ENCODE data around the gene ZSWIM1.

ZSWIM1 gene

GRCh38 chr20:45933266-45934045, 52.4 kb downstream of the ZSWIM1 start:
- peaks cover 9 to 30% of the 10 kb centered on the region in 2 donors for H3K4me1 Mint-ChIP-seq
- ATAC-seq (replicated peaks): peak; percentile 15 to 18
- no peaks in the 10 kb centered on the region for H3K9me3 Mint-ChIP-seq
- peak overlapping the region; percentile 99 for H3K27ac Mint-ChIP-seq
- no peaks in the 10 kb centered on the region for H3K27me3 Mint-ChIP-seq
- peaks cover 9 to 16% of the 10 kb centered on the region in 2 donors for H3K36me3 Mint-ChIP-seq
- peak; percentile 44 for DNase-seq
- peak overlapping the region; percentile 95 to 97 for H3K4me3 Mint-ChIP-seq

GRCh38 chr20:45934046-45934585, 53.1 kb downstream of the ZSWIM1 start:
- Mint-ChIP-seq H3K36me3 (peaks cover 13 to 20% of the 10 kb centered on the region in 2 donors), H3K27me3 (no peaks in the 10 kb centered on the region), H3K27ac (peak overlapping the region; percentile 99), H3K4me1 (peaks cover 10 to 34% of the 10 kb centered on the region in 2 donors), H3K4me3 (peak overlapping the region; percentile 95 to 97), H3K9me3 (no peaks in the 10 kb centered on the region)
- DNase-seq: peak; percentile 49
- ATAC-seq (replicated peaks): peak; percentile 38 to 45

All from stimulated activated naive B cell treated with anti-CD40 and anti-IgM and Interleukin-4, amounts not matched to agents 10 μg/mL and 1 μg/mL and 100 μg/mL, for 72 hours (primary cell).